Mononuclear cell (primary cell): ENCODE measurements around the gene GIMAP1. TPM values are rescaled to one million over a fixed set of nuclear protein-coding genes. Genes with fewer than 3 reads are reported as not detected.

Experiments used
- H3K27me3 ChIP-seq: 2 replicates; pipeline ENCODE4 v1.6.0; 2011; ENCODE audit warnings: low read length, control low read depth; ENCODE audit not compliant: insufficient read depth
- H3K4me1 ChIP-seq: 2 replicates; pipeline ENCODE4 v1.5.1; 2011; ENCODE audit warnings: mild to moderate bottlenecking, low read length, control low read depth; ENCODE audit not compliant: insufficient read depth
- H3K4me3 ChIP-seq: 2 replicates; pipeline ENCODE4 v1.5.1; 2011; ENCODE audit warnings: mild to moderate bottlenecking, low read length, moderate library complexity
- H3K9me3 ChIP-seq: 2 replicates; pipeline ENCODE4 v1.5.1; 2011; ENCODE audit warnings: low read depth, mild to moderate bottlenecking, control low read depth, low read length
- total RNA-seq: library from RNA; depleted of rRNA; stranded (reverse); fragments of >200 nt; gene quantifications from one replicate; pipeline ENCODE4 v1.2.3, GENCODE V29; 2012

GIMAP1 gene
- total RNA-seq, 1 donor, result 10.0 TPM

DNA sequence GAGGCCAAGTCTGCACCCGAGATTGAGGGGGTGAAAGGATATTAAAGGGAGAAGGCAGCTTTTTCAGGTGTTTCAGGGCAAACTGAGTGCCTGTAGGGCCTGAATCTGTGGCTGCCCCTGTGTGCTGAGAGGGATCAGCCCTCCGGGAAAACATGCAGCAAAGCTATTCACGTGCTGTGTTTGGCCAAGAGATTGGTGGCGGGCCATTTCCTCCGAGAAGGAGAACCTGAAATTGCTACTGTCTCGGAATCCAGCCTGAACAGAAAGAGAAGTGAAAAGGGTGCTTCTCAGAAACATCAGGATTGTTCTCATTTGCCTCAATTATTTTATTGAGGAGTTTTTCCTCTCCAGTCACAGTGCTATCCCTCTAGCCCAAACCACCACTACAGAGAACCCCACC is 36.8 kb downstream of the GIMAP1 start:
- H3K9me3 ChIP-seq, result no peaks in the 10 kb centered on the region
- H3K4me3 ChIP-seq, result no peak overlapping the region
- H3K27me3 ChIP-seq, result no peaks in the 10 kb centered on the region
- peaks cover 57% of the 10 kb centered on the region for H3K4me1 ChIP-seq

DNA sequence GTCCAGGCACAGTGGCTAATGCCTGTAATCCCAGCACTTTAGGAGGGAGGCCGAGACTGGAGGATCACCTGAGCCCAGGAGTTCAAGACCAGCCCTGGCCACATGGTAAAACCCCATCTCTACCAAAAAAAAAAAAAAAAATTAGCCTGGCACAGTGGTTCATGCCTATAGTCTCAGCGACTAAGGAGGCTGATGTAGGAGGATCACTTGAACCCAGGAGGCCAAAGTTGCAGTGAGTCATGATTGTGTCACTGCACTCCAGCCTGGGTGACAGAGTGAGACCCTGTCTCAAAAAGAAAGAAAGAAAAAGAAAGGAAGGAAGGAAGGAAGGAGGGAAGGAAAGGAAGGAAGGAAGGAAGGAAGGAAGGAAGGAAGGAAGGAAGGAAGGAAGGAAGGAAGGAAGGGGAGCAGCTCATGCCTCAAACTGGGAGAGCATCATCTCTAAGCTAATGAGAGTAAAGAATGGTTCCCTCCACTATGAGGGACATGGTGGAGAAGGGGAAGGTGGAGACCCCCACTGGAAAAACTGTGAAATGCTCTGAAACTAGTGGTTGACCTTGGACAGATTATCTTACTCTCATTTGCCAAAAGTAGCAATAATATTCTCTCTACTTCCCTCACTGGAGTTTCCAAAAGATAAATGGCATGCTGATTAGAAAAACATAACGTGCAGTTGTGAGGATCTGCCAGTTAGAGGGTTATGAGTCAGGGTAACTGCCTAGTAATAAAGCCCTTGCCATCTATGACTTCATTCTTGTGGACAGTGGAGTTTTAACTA is 37.6 kb downstream of the GIMAP1 start:
- Histone ChIP-seq H3K4me1 (peaks cover 49% of the 10 kb centered on the region), H3K4me3 (no peak overlapping the region), H3K9me3 (no peaks in the 10 kb centered on the region), H3K27me3 (no peaks in the 10 kb centered on the region)

DNA sequence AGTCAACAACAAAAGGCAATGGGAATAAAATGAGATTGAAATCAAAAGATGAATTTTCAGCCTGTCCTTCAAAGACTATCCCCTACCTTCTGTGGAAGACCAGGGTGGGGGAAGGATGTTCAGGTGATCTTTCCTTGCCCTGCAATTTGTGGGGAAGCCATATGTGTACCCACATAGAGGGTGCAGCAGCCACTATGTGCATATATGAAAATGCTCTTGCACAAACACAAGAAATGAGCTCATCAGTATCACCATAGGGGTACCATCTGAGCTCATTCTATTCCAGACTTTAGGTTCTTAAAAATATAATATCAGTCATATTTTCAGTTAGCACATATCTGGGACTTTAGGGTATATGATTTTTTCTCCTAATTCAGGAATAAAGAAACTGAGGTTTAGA is 38.5 kb downstream of the GIMAP1 start:
- H3K9me3 ChIP-seq, result no peaks in the 10 kb centered on the region
- no peaks in the 10 kb centered on the region for H3K27me3 ChIP-seq
- H3K4me1 ChIP-seq, result peaks cover 43% of the 10 kb centered on the region
- H3K4me3 ChIP-seq, result no peak overlapping the region

DNA sequence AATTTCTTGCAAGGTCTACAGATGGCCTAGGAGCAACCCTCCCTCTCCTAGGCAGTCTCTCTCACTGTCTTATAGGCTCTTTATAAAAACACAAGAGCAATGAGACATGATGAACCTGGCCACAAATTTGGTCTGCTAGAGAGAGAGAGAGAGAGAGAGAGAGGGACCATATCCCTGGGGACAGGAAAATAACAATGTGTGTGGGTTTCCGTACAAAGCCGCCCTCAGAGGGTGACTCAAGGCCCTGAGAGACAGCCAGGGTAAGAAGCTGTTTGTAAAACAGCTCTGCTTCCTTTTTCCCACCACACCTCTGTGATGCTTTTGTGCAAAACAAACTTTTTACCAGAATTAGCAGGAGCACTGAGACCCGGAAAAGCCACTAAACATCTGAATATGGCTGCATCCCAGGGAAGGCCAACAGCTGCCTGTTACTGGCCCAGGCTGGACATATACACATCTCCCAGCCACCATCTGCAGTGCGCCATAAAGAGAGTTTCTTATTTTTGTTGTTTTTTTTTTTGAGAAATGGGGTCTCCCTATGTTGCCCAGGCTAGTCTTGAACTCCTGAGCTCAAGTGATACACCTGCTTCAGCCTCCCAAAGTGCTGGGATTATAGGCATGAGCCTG is 39.2 kb downstream of the GIMAP1 start:
- Histone ChIP-seq H3K27me3 (no peaks in the 10 kb centered on the region), H3K4me3 (no peak overlapping the region), H3K4me1 (peaks cover 43% of the 10 kb centered on the region), H3K9me3 (no peaks in the 10 kb centered on the region)

DNA sequence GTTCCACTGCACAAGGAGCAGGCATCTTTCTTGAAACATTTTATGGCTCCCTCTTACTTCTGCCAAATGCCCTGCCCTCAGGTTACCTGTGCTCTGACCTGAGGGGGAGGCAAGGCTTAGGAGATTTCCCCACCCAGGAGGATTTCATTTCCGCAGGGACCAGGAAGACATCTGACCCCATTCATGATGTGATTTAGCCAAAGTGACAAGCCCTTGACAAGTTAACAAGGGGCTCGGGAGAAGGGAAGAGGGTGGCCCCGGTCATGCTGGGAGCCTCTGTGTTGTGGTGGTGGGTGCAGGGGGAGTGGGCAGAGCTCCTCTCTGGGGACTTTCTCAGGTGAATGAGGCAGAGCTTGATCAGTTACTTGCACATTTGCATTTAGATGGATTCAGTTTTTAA is 39.8 kb downstream of the GIMAP1 start:
- H3K4me3 ChIP-seq, result no peak overlapping the region
- no peaks in the 10 kb centered on the region for H3K27me3 ChIP-seq
- H3K4me1 ChIP-seq, result peaks cover 43% of the 10 kb centered on the region
- no peaks in the 10 kb centered on the region for H3K9me3 ChIP-seq

GRCh38 chr7:150756858-150757257 is 40.4 kb downstream of the GIMAP1 start:
- Histone ChIP-seq H3K4me1 (peaks cover 40% of the 10 kb centered on the region), H3K9me3 (no peaks in the 10 kb centered on the region), H3K4me3 (no peak overlapping the region), H3K27me3 (no peaks in the 10 kb centered on the region)

DNA sequence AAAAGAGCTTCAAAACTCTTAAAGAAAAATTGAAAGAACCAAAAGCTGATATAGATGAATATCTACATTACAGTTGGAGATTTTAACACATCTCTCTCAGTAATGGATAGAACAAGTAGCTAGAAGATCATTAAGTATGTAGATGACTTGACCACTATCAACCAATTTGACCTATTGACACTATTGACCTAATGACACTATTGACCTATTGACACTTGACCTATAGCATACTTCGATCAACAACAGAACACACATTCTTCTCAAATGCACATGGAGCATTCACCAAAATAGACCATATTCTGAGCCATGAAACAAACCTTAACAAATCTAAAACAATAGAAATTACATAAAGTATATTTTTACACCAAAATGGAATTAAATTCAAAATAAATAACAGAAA is 43.1 kb downstream of the GIMAP1 start:
- H3K27me3 ChIP-seq, result no peaks in the 10 kb centered on the region
- H3K9me3 ChIP-seq, result no peaks in the 10 kb centered on the region
- no peak overlapping the region for H3K4me3 ChIP-seq
- H3K4me1 ChIP-seq, result peaks cover 18% of the 10 kb centered on the region

DNA sequence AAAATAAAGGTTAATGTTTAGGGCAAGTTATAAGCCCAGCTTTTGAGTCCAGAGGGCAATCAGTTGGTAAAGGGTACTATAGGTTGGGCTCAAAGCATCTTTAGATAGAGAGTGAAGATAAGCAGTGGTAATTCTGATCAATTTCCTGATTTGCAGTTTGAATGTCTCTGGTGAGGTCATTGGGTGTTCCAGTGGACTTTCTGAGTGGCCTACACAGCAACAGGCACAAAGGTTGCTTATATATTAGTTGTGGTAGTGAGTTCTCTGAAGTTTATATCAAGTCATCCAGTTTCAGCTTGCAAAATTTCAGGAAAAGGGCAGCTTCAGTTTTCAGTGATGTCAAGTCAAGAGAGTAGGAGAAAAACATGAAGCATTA is 49.9 kb downstream of the GIMAP1 start:
- Histone ChIP-seq H3K4me1 (no peaks in the 10 kb centered on the region), H3K4me3 (no peak overlapping the region), H3K9me3 (no peaks in the 10 kb centered on the region), H3K27me3 (no peaks in the 10 kb centered on the region)

DNA sequence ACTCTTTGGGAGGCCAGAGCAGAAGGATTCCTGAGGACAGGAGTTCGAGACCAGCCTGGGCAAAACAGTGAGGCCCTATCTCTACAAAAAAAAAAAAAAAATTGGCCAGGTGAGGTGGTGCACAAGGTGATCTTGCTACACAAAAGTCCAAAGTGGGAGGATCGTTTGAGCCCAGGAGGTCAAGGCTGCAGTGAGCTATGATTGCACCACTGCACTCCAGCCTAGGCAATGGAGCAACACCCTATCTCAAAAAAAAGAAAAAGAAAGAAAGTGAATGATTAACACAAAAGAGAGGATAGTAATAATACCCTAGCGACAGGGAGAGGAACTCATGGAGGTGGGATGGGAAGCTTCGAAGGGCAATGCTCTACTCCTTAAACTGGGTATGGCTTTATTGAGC is 53.4 kb downstream of the GIMAP1 start:
- no peaks in the 10 kb centered on the region for H3K27me3 ChIP-seq
- no peak overlapping the region for H3K4me3 ChIP-seq
- no peaks in the 10 kb centered on the region for H3K9me3 ChIP-seq
- no peaks in the 10 kb centered on the region for H3K4me1 ChIP-seq

Other genes starting within 250 kb of the GIMAP1 start
- 44.2 TPM for gene GIMAP7, start 201.7 kb upstream of the GIMAP1 start, total RNA-seq
- 47.9 TPM for gene GIMAP4, start 149.2 kb upstream of the GIMAP1 start, total RNA-seq
- gene GIMAP6, start 84.2 kb upstream of the GIMAP1 start, total RNA-seq, result 26.2 TPM
- gene GIMAP2, start 30.9 kb upstream of the GIMAP1 start, total RNA-seq, result 159 TPM
- gene GIMAP5, start 20.8 kb downstream of the GIMAP1 start, total RNA-seq, result 102 TPM
- 4.7 TPM for gene TMEM176B, start 83.8 kb downstream of the GIMAP1 start, total RNA-seq
- 2.1 TPM for gene TMEM176A, start 84.2 kb downstream of the GIMAP1 start, total RNA-seq
- gene AOC1, start 135.9 kb downstream of the GIMAP1 start, total RNA-seq, result 0.10 TPM